Naive B cell (primary cell): ENCODE results near the gene ROBO1. TPM values are rescaled to one million over a fixed set of nuclear protein-coding genes. Genes with fewer than 3 reads are reported as not detected.

ENCODE experiments used
- ATAC-seq, 2 donors: fragments of 150-1000 bp; cut with Tn5 transposase; 2 replicates each; pipeline ENCODE4 v1.10.0; 2021; ENCODE audit warnings: low read depth in 2 of 2, mild to moderate bottlenecking in 2 of 2, moderate library complexity in 2 of 2
- DNase-seq: peaks from one replicate; pipeline ENCODE4 v3.0.0; 2022
- H3K27ac Mint-ChIP-seq, 6 donors: one replicate each; pipeline ENCODE4 v1.8.0; 2020 to 2022; ENCODE audit warnings: mild to moderate bottlenecking in 6 of 6, mixed read lengths in 6 of 6, moderate library complexity in 5 of 6, inconsistent platforms in 2 of 6
- H3K27me3 Mint-ChIP-seq, 3 donors: one replicate each; pipeline ENCODE4 v1.8.0; 2021 to 2022; ENCODE audit warnings: mixed read lengths in 3 of 3, mild to moderate bottlenecking in 1 of 3
- H3K36me3 Mint-ChIP-seq, 2 donors: one replicate each; pipeline ENCODE4 v1.8.0; 2020 to 2022; ENCODE audit warnings: mixed read lengths in 2 of 2, inconsistent platforms in 1 of 2, mild to moderate bottlenecking in 1 of 2
- H3K4me1 Mint-ChIP-seq, 3 donors: one replicate each; pipeline ENCODE4 v1.8.0; 2020 to 2022; ENCODE audit warnings: mixed read lengths in 3 of 3, inconsistent platforms in 1 of 3, mild to moderate bottlenecking in 1 of 3, moderate library complexity in 1 of 3
- H3K4me3 Mint-ChIP-seq, 8 donors: one replicate each; pipeline ENCODE4 v1.8.0; 2020 to 2022; ENCODE audit warnings: mild to moderate bottlenecking in 8 of 8, mixed read lengths in 8 of 8, moderate library complexity in 8 of 8, inconsistent platforms in 2 of 8
- H3K9me3 Mint-ChIP-seq, 7 donors: one replicate each; pipeline ENCODE4 v1.8.0; 2020 to 2022; ENCODE audit warnings: mixed read lengths in 7 of 7, mild to moderate bottlenecking in 5 of 7, inconsistent platforms in 2 of 7, moderate library complexity in 1 of 7
- polyA plus RNA-seq, 6 donors: library from polyadenylated mRNA; unstranded; fragments of 300-500 nt; fragmentation: Illumina TruSeq; gene quantifications; one replicate each; pipeline ENCODE4 v1.2.3, GENCODE V29; 2021; ENCODE audit warnings: low read depth in 6 of 6

Gene ROBO1
- polyA plus RNA-seq, 6 donors from 2014 or later = 0.39 to 0.44 TPM; not detected in 4

DNA sequence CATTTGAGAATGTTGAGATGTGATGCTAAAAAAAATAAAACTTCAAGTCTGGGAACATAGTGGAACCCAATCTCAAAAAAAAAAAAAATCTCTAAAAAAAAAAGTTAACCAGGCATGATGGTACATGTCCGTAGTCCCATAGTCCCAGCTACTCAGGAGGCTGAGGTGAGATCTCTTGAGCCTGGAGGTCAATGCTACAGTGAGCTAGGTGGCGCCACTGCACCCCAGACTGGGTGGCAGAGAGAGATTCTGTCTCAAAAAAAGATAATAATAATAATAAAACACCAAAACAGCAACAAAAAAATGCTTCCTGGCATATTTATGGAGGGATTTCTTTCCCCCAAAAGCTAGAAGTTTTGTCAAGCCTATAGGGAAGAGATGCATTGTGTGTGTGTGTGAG, 361.6 kb downstream of the ROBO1 start:
- Mint-ChIP-seq H3K4me1 (no peaks in the 10 kb centered on the region), H3K4me3 (no peak overlapping the region), H3K27me3 (no peaks in the 10 kb centered on the region), H3K9me3 (no peaks in the 10 kb centered on the region), H3K27ac (no peak overlapping the region), H3K36me3 (no peaks in the 10 kb centered on the region)
- ATAC-seq = no peak
- no peak for DNase-seq

DNA sequence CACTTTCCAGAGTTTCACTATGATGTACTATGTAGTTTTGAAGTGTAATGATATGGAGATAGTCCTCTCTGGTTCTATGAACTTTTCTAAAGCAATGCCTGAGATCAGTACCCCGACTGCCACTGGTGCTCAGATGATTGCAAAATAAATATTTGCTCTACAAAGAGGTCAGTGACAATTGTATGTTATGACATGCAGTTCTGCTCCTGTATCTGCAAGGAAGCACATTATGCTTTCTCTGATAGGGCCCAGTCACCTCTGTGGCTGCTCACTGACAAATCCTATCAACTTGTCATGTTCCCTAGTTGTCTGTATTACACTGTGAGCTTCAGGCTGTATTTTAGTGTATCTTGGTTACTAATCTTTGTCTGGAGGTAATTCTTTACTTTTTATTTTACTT, 362.6 kb downstream of the ROBO1 start:
- no peak for DNase-seq
- H3K9me3 Mint-ChIP-seq = peaks cover 0 to 2% (median 0%) of the 10 kb centered on the region in 7 donors
- no peaks in the 10 kb centered on the region for H3K27me3 Mint-ChIP-seq
- no peaks in the 10 kb centered on the region for H3K36me3 Mint-ChIP-seq
- no peak overlapping the region for H3K27ac Mint-ChIP-seq
- H3K4me3 Mint-ChIP-seq = no peak overlapping the region
- no peak for ATAC-seq
- H3K4me1 Mint-ChIP-seq = no peaks in the 10 kb centered on the region

DNA sequence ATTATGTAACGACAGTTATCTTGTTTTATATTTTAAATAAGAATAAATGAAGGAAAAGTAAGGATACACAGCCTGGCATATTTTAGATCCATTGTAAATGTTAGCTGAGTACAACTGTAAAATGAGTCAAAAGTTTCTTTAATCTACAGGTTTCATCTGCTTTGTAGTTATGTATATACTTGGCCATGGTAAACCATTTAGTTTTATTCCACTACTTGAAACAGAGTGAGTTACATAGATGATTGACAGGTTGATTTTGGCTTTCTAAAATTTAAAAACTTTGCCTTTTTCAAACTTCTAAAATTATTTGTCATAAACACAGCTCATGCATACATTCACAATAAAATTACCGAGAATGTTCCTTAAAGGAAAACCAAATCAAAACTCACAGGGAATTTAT, 371.2 kb downstream of the ROBO1 start:
- Mint-ChIP-seq H3K9me3 (peaks cover 0 to 9% (median 2%) of the 10 kb centered on the region in 7 donors), H3K36me3 (no peaks in the 10 kb centered on the region), H3K27ac (no peak overlapping the region), H3K4me1 (no peaks in the 10 kb centered on the region), H3K27me3 (no peaks in the 10 kb centered on the region), H3K4me3 (no peak overlapping the region)
- no peak for ATAC-seq
- DNase-seq = no peak

DNA sequence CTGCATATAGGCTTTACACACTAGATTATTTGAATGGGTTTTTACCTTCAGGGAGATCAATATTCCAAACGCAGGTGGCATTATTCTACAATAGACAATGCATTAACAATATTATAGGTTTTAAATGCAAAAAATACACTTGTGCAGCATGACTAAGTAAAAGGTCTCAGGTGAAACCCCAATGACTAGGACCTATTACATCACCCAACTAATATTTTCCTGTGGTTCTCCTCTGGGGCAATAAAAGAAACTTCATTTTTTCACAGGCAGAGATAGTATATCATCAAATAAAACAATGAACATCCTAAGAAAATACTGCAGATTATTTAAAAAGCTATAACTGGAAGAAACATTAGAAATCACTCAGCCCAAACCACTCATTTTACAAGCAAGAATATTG, 375.3 kb downstream of the ROBO1 start:
- no peaks in the 10 kb centered on the region for H3K4me1 Mint-ChIP-seq
- DNase-seq = no peak
- H3K36me3 Mint-ChIP-seq = no peaks in the 10 kb centered on the region
- no peak overlapping the region for H3K27ac Mint-ChIP-seq
- H3K9me3 Mint-ChIP-seq = peaks cover 0 to 16% (median 0%) of the 10 kb centered on the region in 7 donors
- no peak overlapping the region for H3K4me3 Mint-ChIP-seq
- H3K27me3 Mint-ChIP-seq = peaks cover 0 to 5% (median 0%) of the 10 kb centered on the region in 3 donors
- ATAC-seq = no peak

DNA sequence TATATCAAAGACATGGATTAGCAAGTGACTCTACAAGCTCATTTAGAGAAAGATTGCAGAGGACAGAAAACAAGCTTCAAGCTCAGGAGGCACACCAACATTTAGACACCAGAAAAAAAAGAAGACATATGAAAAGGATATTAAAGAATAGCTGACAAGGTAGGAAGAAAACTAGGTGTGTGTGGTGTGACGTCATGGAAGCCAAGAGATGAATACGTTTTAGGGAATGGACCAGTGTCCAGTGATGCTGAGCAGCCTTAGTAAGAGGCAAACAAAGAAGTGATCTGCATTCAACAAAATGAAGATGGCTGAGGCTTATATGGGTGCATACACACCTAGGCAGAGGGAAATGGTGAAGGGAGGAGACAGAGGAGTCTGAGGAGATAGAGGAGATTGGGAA, 377.4 kb downstream of the ROBO1 start:
- DNase-seq (no peak), ATAC-seq (no peak)
- Mint-ChIP-seq H3K9me3 (peaks cover 0 to 20% (median 0%) of the 10 kb centered on the region in 7 donors), H3K36me3 (no peaks in the 10 kb centered on the region), H3K4me1 (no peaks in the 10 kb centered on the region), H3K27ac (no peak overlapping the region), H3K27me3 (peaks cover 0 to 5% (median 0%) of the 10 kb centered on the region in 3 donors), H3K4me3 (no peak overlapping the region)

DNA sequence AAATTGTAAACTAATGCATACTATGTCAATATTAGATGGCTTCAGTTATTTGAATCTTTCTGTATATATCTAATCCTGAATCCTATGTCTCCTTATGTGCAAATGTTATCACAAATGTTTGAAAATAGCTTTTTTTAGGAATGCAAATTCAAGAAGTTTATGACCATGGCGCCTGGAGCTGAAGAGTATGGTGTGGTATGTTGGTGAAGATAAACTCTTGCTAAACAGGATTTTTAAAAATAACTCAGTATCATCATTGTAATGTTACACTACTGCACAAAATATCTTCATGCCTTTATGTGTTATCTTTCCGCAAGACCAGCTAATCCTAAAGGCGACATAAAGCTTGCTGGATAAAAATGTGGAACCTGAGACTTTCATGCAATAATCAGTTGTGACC, 382.6 kb downstream of the ROBO1 start:
- DNase-seq (no peak), ATAC-seq (no peak)
- Mint-ChIP-seq H3K9me3 (peaks cover 0 to 10% (median 0%) of the 10 kb centered on the region in 7 donors), H3K4me3 (no peak overlapping the region), H3K27ac (no peak overlapping the region), H3K36me3 (no peaks in the 10 kb centered on the region), H3K4me1 (no peaks in the 10 kb centered on the region), H3K27me3 (no peaks in the 10 kb centered on the region)

DNA sequence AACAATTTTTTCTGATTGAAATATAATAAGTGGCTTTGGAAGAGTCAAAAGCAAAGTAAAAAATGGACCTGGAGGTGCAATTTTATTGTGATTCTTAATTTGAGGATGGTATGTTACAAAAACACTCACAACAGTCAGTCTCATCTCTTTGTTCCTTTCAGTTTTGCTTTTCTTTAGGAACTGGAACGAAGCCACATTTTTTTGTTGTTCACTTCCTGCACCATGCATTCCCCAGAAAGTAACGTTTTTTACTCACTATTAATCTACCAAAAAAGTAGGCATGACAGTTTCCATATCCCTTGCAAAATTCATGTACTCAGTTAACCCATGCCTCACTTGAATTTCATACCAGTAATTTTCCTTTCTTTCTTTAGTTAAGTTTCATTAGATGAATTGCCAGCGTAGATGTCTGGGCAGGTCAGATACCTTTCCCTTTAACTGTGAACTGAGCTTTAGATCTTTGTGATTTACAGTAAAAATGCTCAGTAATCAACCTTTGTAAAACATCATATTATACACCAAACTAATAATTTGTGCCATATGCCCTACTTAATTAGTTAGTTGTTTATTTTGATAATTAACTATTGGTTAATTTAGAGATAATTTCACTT, 384.3 kb downstream of the ROBO1 start:
- no peak overlapping the region for H3K4me3 Mint-ChIP-seq
- ATAC-seq = no peak

DNA sequence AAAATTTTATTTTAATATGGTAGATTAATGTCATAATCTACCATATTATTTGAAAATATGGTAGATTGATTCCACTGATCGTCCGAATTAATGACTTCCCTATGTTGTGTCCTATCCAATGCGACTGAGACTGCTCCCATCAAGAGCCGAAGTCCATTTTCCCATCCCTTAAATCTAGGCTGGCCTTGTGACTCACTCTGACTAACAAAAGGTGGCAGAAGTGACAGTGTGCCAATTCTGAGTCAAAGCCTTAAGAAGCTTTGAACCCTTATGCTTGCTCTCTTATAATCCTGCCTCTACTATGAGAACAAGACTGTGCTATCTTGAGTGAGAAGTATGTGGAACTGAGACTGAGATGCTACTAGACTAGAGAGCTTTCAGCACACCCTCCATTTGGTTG, 387.2 kb downstream of the ROBO1 start:
- Mint-ChIP-seq H3K9me3 (peaks cover 0 to 5% (median 4%) of the 10 kb centered on the region in 7 donors), H3K4me1 (no peaks in the 10 kb centered on the region), H3K27me3 (no peaks in the 10 kb centered on the region), H3K27ac (no peak overlapping the region), H3K36me3 (no peaks in the 10 kb centered on the region), H3K4me3 (no peak overlapping the region)
- DNase-seq (no peak), ATAC-seq (no peak)

More for the DNA sequence above, 384.3 kb downstream of the ROBO1 start:
- no peak for DNase-seq
- Mint-ChIP-seq H3K4me1 (no peaks in the 10 kb centered on the region), H3K27me3 (no peaks in the 10 kb centered on the region), H3K36me3 (no peaks in the 10 kb centered on the region), H3K9me3 (peaks cover 0 to 8% (median 4%) of the 10 kb centered on the region in 7 donors), H3K27ac (no peak overlapping the region)

DNA sequence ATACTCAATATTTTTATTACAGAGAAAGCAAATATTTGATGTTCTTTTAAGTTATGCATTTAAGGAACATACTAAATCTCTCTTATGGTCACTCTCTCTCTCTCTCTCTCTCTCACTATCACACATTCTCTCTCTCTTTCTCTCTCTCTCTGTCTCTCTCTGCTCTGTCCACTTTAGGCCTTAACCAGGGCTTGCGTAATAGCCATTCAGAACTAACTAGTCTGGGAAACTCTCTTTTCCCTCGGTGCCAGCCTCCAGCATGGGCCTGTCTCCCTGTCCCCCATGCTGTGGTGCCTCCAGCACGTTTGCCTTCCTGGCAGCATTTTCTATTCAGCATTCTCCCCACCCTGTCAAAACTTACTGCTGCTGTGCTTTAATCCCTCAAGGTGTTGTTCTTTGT, 389.7 kb downstream of the ROBO1 start:
- Mint-ChIP-seq H3K27ac (no peak overlapping the region), H3K4me1 (no peaks in the 10 kb centered on the region), H3K9me3 (peaks cover 0 to 5% (median 4%) of the 10 kb centered on the region in 7 donors), H3K27me3 (no peaks in the 10 kb centered on the region), H3K36me3 (no peaks in the 10 kb centered on the region), H3K4me3 (no peak overlapping the region)
- DNase-seq (no peak), ATAC-seq (no peak)

DNA sequence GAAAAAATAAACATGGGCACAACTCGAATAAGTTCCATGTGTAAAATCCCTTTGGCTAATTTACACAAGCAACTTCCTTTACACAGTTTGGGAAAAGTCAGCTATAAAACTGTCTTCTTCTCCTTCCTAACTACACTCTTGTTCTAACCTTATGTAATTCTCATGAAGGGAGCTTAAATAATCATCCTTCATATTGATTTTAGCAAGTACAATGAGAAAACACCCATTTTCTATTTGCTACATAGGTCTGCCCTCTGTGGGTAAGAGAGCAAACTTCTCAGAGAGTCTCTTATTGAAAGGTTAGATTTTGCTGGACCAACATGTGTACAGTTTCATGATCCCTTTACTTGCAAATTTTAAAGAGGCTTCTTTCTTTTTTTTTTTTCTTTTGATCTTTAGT, 398.5 kb downstream of the ROBO1 start:
- H3K27ac Mint-ChIP-seq = no peak overlapping the region
- no peaks in the 10 kb centered on the region for H3K4me1 Mint-ChIP-seq
- H3K9me3 Mint-ChIP-seq = peaks cover 0 to 8% (median 0%) of the 10 kb centered on the region in 7 donors
- no peaks in the 10 kb centered on the region for H3K27me3 Mint-ChIP-seq
- H3K4me3 Mint-ChIP-seq = no peak overlapping the region
- DNase-seq = no peak
- H3K36me3 Mint-ChIP-seq = no peaks in the 10 kb centered on the region
- no peak for ATAC-seq

DNA sequence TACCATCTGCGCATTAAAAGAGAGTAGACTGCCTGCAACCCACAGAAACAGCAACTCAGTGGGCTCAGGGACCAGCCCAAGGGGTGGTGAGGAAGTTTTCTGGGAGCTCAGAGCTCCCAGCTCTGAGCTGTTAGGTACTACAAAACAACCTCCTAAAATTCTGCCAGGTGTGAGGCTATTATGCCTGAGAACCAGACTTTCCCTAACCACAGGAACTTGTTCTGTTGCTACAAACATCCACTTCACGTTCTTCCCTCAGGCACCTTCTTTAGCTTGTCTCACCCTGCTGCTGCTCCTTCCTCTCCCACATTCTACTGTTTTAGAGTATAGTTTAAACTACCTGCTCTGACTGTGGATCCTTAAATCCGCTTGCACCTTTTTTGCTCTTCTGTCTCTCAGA, 399.4 kb downstream of the ROBO1 start:
- H3K27ac Mint-ChIP-seq = no peak overlapping the region
- H3K36me3 Mint-ChIP-seq = no peaks in the 10 kb centered on the region

DNA sequence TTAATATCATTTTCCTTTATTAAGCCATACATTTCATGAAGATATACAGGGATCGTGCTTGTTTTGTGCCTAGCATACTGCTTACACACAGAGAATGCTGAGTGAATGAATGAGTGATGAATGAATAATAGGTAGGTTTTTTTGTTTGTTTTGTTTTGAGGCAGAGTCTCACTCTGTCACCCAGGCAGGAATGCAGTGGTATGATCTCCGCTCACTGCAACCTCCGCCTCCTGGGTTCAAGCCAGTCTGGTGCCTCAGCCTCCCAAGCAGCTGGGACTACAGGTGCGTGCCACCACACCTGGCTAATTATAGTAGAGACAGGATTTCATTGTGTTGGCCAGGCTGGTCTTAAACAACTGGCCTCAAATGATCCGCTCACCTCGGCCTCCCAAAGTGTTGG, 400.0 kb downstream of the ROBO1 start:
- peaks cover 0 to 8% (median 0%) of the 10 kb centered on the region in 7 donors for H3K9me3 Mint-ChIP-seq
- no peak for ATAC-seq

More for the DNA sequence above, 399.4 kb downstream of the ROBO1 start:
- Mint-ChIP-seq H3K4me1 (no peaks in the 10 kb centered on the region), H3K27me3 (no peaks in the 10 kb centered on the region), H3K9me3 (peaks cover 0 to 8% (median 0%) of the 10 kb centered on the region in 7 donors), H3K4me3 (no peak overlapping the region)
- DNase-seq (no peak), ATAC-seq (no peak)

DNA sequence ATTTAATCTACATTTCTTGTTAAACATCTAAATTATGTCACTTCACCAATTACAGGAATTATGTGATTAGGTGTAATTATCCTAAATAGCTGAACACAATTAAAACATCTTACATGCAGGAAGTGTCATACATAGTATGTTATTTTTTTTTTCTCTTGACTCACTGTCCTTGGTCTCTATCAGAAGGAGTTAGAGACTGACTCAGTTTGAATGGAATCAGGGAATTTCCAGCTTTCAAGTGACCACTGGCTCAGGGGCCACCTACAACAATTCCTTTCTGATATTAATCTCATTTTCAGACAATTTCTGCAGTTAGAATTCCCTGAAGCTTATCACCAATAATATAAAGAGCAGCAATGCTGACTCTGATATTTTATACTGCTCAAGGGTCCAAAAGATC, 400.7 kb downstream of the ROBO1 start:
- H3K4me1 Mint-ChIP-seq = no peaks in the 10 kb centered on the region
- ATAC-seq = no peak
- no peaks in the 10 kb centered on the region for H3K36me3 Mint-ChIP-seq
- DNase-seq = no peak
- H3K4me3 Mint-ChIP-seq = no peak overlapping the region
- H3K27me3 Mint-ChIP-seq = no peaks in the 10 kb centered on the region
- no peak overlapping the region for H3K27ac Mint-ChIP-seq
- H3K9me3 Mint-ChIP-seq = peaks cover 0 to 5% (median 0%) of the 10 kb centered on the region in 7 donors

More for the DNA sequence above, 400.0 kb downstream of the ROBO1 start:
- Mint-ChIP-seq H3K36me3 (no peaks in the 10 kb centered on the region), H3K4me3 (no peak overlapping the region), H3K4me1 (no peaks in the 10 kb centered on the region), H3K27ac (peak overlapping the region in 1 of 6 donors; percentile 41), H3K27me3 (no peaks in the 10 kb centered on the region)
- DNase-seq = no peak

DNA sequence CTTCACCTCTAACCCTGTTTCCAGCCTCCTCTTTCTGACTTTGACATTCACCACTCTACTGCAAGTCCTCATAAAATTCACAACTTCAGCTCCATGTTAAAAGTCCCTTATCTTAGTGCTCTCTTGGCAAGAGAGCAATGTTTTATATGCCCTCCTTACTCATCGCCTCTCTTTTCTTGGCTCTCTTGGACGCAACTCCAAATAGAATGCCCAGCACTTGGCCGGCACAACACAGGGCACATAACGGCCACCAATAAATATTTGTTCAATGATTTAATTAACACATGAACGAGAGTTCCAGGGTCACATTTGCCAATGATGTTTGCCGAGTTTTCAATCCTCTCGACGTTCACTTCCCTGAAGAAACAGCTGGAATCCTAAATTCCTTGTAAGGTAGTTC, 401.4 kb downstream of the ROBO1 start:
- no peak overlapping the region for H3K27ac Mint-ChIP-seq

DNA sequence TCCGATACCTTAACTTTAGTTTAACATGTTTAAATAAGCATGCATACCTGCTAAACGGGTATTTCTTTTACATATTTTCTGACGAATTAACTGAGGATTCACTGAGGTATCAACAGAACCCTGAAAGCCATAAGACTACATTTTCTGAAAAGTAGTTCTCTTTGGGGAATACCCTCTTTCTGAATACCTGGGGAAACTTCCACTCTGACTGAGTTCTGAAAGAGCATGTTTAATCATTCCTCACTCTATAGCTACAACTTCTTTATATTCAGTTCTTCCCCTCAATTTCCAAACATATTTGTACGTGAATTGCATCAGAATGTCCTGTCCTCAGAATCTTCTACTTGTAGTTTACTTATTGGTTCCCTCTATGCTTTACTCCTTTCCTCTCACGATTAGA, 403.0 kb downstream of the ROBO1 start:
- H3K4me3 Mint-ChIP-seq = no peak overlapping the region
- no peaks in the 10 kb centered on the region for H3K4me1 Mint-ChIP-seq
- no peaks in the 10 kb centered on the region for H3K27me3 Mint-ChIP-seq
- DNase-seq (no peak), ATAC-seq (no peak)
- H3K27ac Mint-ChIP-seq = no peak overlapping the region
- H3K9me3 Mint-ChIP-seq = peaks cover 0 to 5% (median 0%) of the 10 kb centered on the region in 7 donors
- no peaks in the 10 kb centered on the region for H3K36me3 Mint-ChIP-seq

More for the DNA sequence above, 401.4 kb downstream of the ROBO1 start:
- DNase-seq (no peak), ATAC-seq (no peak)
- Mint-ChIP-seq H3K4me1 (no peaks in the 10 kb centered on the region), H3K27me3 (no peaks in the 10 kb centered on the region), H3K9me3 (peaks cover 0 to 5% (median 0%) of the 10 kb centered on the region in 7 donors), H3K36me3 (no peaks in the 10 kb centered on the region), H3K4me3 (no peak overlapping the region)
